Measurements from ENCODE around the gene PGR.

PGR gene

DNA sequence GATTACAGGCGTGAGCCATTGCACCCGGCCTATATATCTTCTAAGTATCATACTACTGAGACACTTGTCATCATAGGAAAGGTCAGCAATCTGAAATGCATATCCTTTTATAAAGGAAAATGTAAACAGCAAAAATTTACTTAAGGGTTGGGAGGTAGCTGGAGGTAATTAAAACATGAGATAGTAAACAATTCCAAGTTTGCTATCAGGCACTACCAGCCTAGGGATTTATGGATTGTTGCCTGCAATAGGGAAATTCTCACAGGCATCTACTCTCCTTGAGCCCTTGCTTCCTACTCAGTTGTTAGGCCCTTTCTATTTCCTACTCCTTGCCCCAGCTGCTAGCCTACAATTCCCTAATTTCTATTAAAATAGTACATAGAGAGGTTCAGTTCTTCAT is 16.1 kb downstream of the PGR start:
- H3K27me3 ChIP-seq (ENCODE audit: insufficient read depth, low read length), result no peaks in the 10 kb centered on the region
- no peak overlapping the region for H3K4ac ChIP-seq (ENCODE audit: low read depth, low read length)
- H3K4me3 ChIP-seq (ENCODE audit: low read depth, low read length), result no peak overlapping the region
- no peak overlapping the region for H3K9ac ChIP-seq (ENCODE audit: low read length)
- H3K79me2 ChIP-seq (ENCODE audit: control insufficient read depth, insufficient read depth, low read length, poor library complexity), result no peaks in the 10 kb centered on the region
- no peak overlapping the region for H2BK5ac ChIP-seq (ENCODE audit: low read depth, low read length, poor library complexity)
- no peak overlapping the region for H3K23ac ChIP-seq (ENCODE audit: low read length)
- DNase-seq, result no peak
- H3K27ac ChIP-seq (ENCODE audit: low read depth, low read length), result no peak overlapping the region
- H3K36me3 ChIP-seq (ENCODE audit: control insufficient read depth in 1 of 2, insufficient read depth in 2 of 2, low read length in 2 of 2), result no peaks in the 10 kb centered on the region
- H3K4me2 ChIP-seq (ENCODE audit: low read length), result no peak overlapping the region
- no peak overlapping the region for H2BK12ac ChIP-seq (ENCODE audit: low read length)
- H3K4me1 ChIP-seq (ENCODE audit: control insufficient read depth in 1 of 2, insufficient read depth in 2 of 2, low read length in 2 of 2), result no peaks in the 10 kb centered on the region
- no CpG with 5 or more reads among the region's 2 CpGs for WGBS (ENCODE audit: extremely low coverage, insufficient coverage, insufficient read length)
- no peak overlapping the region for H2AFZ ChIP-seq (ENCODE audit: insufficient read depth, low read length, poor library complexity)
- no peaks in the 10 kb centered on the region for H3K9me3 ChIP-seq (ENCODE audit: insufficient read depth, low read depth, low read length)
- no peak overlapping the region for H2BK120ac ChIP-seq (ENCODE audit: insufficient read depth, low read length, poor library complexity)
- H3K18ac ChIP-seq (ENCODE audit: low read length), result no peak overlapping the region
- H4K8ac ChIP-seq (ENCODE audit: low read depth, low read length), result no peak overlapping the region
- no peak overlapping the region for H3K14ac ChIP-seq (ENCODE audit: low read length)
- H2AK5ac ChIP-seq (ENCODE audit: low read length), result no peak overlapping the region
- no peak overlapping the region for H4K12ac ChIP-seq (ENCODE audit: low read depth, low read length)
- H3K79me1 ChIP-seq (ENCODE audit: low read length), result no peaks in the 10 kb centered on the region
- no peak overlapping the region for H4K91ac ChIP-seq (ENCODE audit: low read depth, low read length)

DNA sequence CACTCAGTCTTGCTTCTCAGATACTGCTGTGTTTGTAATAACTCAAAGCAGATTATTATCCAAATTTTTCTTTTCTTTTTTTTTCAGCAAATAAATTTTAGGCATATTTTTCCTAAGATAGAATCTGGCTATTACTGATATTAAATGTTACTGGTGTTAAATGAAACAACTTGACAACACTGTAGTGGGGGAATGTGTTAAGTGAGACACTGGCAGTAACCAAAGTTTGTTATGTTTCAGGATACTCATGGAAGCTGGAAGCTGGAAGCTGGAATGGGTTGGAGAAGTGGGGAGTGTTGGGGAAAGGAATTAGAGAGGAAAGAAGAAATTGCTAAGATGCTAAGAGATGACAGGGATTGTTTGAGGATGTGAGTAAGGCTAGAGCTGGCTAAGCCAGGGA is 24.9 kb downstream of the PGR start:
- no peak overlapping the region for H4K91ac ChIP-seq (ENCODE audit: low read depth, low read length)
- no peak overlapping the region for H3K4ac ChIP-seq (ENCODE audit: low read depth, low read length)
- H3K9me3 ChIP-seq (ENCODE audit: insufficient read depth, low read depth, low read length), result no peaks in the 10 kb centered on the region
- H3K9ac ChIP-seq (ENCODE audit: low read length), result no peak overlapping the region
- no peak overlapping the region for H4K12ac ChIP-seq (ENCODE audit: low read depth, low read length)
- no peak overlapping the region for H4K8ac ChIP-seq (ENCODE audit: low read depth, low read length)
- no peak overlapping the region for H3K23ac ChIP-seq (ENCODE audit: low read length)
- no peaks in the 10 kb centered on the region for H3K27me3 ChIP-seq (ENCODE audit: insufficient read depth, low read length)
- H3K4me2 ChIP-seq (ENCODE audit: low read length), result no peak overlapping the region
- H2AFZ ChIP-seq (ENCODE audit: insufficient read depth, low read length, poor library complexity), result no peak overlapping the region
- H3K4me3 ChIP-seq (ENCODE audit: low read depth, low read length), result no peak overlapping the region
- H3K27ac ChIP-seq (ENCODE audit: low read depth, low read length), result no peak overlapping the region
- no peak overlapping the region for H2BK5ac ChIP-seq (ENCODE audit: low read depth, low read length, poor library complexity)
- DNase-seq, result no peak
- no peaks in the 10 kb centered on the region for H3K79me1 ChIP-seq (ENCODE audit: low read length)
- no peaks in the 10 kb centered on the region for H3K4me1 ChIP-seq (ENCODE audit: control insufficient read depth in 1 of 2, insufficient read depth in 2 of 2, low read length in 2 of 2)
- H3K79me2 ChIP-seq (ENCODE audit: control insufficient read depth, insufficient read depth, low read length, poor library complexity), result no peaks in the 10 kb centered on the region
- no peaks in the 10 kb centered on the region for H3K36me3 ChIP-seq (ENCODE audit: control insufficient read depth in 1 of 2, insufficient read depth in 2 of 2, low read length in 2 of 2)
- H3K14ac ChIP-seq (ENCODE audit: low read length), result no peak overlapping the region
- no peak overlapping the region for H2BK120ac ChIP-seq (ENCODE audit: insufficient read depth, low read length, poor library complexity)
- no peak overlapping the region for H2AK5ac ChIP-seq (ENCODE audit: low read length)
- H3K18ac ChIP-seq (ENCODE audit: low read length), result no peak overlapping the region
- no peak overlapping the region for H2BK12ac ChIP-seq (ENCODE audit: low read length)

DNA sequence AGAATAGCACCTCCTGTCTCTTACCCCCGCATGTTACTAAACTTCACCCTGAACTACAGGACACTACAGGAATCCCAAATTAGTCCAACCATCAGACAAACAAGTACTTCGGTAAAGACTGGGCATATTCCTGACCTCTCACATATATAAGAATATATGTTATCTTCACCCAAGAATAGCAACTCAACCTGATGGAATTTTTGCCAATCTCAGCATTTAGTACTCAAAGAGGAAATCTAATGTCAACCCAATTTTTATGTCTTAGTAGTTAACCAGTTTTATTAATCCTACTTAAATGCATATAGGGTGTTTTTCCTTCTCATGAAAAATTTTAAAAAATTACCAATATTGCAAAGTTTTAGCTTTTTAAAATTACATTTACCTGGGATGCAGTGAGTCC is 26.2 kb downstream of the PGR start:
- no peak for DNase-seq
- Histone ChIP-seq H3K27me3 (ENCODE audit: insufficient read depth, low read length) (no peaks in the 10 kb centered on the region), H3K4me2 (ENCODE audit: low read length) (no peak overlapping the region), H3K4me3 (ENCODE audit: low read depth, low read length) (no peak overlapping the region), H3K79me2 (ENCODE audit: control insufficient read depth, insufficient read depth, low read length, poor library complexity) (no peaks in the 10 kb centered on the region), H3K23ac (ENCODE audit: low read length) (no peak overlapping the region), H4K91ac (ENCODE audit: low read depth, low read length) (no peak overlapping the region), H3K36me3 (ENCODE audit: control insufficient read depth in 1 of 2, insufficient read depth in 2 of 2, low read length in 2 of 2) (no peaks in the 10 kb centered on the region), H3K4ac (ENCODE audit: low read depth, low read length) (no peak overlapping the region), H2BK12ac (ENCODE audit: low read length) (no peak overlapping the region), H3K14ac (ENCODE audit: low read length) (no peak overlapping the region), H4K8ac (ENCODE audit: low read depth, low read length) (no peak overlapping the region), H2AFZ (ENCODE audit: insufficient read depth, low read length, poor library complexity) (no peak overlapping the region), H3K79me1 (ENCODE audit: low read length) (no peaks in the 10 kb centered on the region), H3K18ac (ENCODE audit: low read length) (no peak overlapping the region), H2BK5ac (ENCODE audit: low read depth, low read length, poor library complexity) (no peak overlapping the region), H3K9me3 (ENCODE audit: insufficient read depth, low read depth, low read length) (no peaks in the 10 kb centered on the region), H2BK120ac (ENCODE audit: insufficient read depth, low read length, poor library complexity) (no peak overlapping the region), H3K9ac (ENCODE audit: low read length) (no peak overlapping the region), H2AK5ac (ENCODE audit: low read length) (no peak overlapping the region), H3K4me1 (ENCODE audit: control insufficient read depth in 1 of 2, insufficient read depth in 2 of 2, low read length in 2 of 2) (no peaks in the 10 kb centered on the region), H3K27ac (ENCODE audit: low read depth, low read length) (no peak overlapping the region), H4K12ac (ENCODE audit: low read depth, low read length) (no peak overlapping the region)
- no CpG with 5 or more reads among the region's 2 CpGs for WGBS (ENCODE audit: extremely low coverage, insufficient coverage, insufficient read length)

DNA sequence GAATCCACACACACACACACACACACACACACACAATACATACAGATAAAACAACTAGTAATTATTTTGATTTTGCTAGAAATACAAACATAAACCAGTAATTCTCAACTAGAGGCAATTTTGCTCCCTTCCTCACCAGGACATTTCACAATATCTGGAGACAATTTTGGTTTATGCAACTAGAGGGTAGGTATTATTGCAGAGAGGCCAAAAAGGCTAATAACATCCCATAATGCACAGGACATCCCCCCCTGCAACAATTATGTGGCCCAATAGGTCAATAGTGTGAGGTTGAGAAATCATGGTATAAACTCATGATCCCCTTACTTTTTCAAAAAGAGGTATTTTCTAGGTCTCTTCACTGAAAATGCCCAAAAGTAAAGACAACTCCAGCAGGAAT is 29.0 kb downstream of the PGR start:
- H3K9me3 ChIP-seq (ENCODE audit: insufficient read depth, low read depth, low read length), result no peaks in the 10 kb centered on the region
- H3K4ac ChIP-seq (ENCODE audit: low read depth, low read length), result no peak overlapping the region
- no peak overlapping the region for H2BK12ac ChIP-seq (ENCODE audit: low read length)
- no peaks in the 10 kb centered on the region for H3K27me3 ChIP-seq (ENCODE audit: insufficient read depth, low read length)
- no peak overlapping the region for H2AFZ ChIP-seq (ENCODE audit: insufficient read depth, low read length, poor library complexity)
- H4K8ac ChIP-seq (ENCODE audit: low read depth, low read length), result no peak overlapping the region
- H3K79me2 ChIP-seq (ENCODE audit: control insufficient read depth, insufficient read depth, low read length, poor library complexity), result no peaks in the 10 kb centered on the region
- no peak overlapping the region for H4K12ac ChIP-seq (ENCODE audit: low read depth, low read length)
- H3K14ac ChIP-seq (ENCODE audit: low read length), result no peak overlapping the region
- no peak overlapping the region for H3K9ac ChIP-seq (ENCODE audit: low read length)
- H3K4me2 ChIP-seq (ENCODE audit: low read length), result no peak overlapping the region
- H3K27ac ChIP-seq (ENCODE audit: low read depth, low read length), result no peak overlapping the region
- no peak overlapping the region for H3K4me3 ChIP-seq (ENCODE audit: low read depth, low read length)
- no peak overlapping the region for H2AK5ac ChIP-seq (ENCODE audit: low read length)
- H3K79me1 ChIP-seq (ENCODE audit: low read length), result no peaks in the 10 kb centered on the region
- no peak overlapping the region for H3K18ac ChIP-seq (ENCODE audit: low read length)
- H2BK120ac ChIP-seq (ENCODE audit: insufficient read depth, low read length, poor library complexity), result no peak overlapping the region
- DNase-seq, result no peak
- no peaks in the 10 kb centered on the region for H3K36me3 ChIP-seq (ENCODE audit: control insufficient read depth in 1 of 2, insufficient read depth in 2 of 2, low read length in 2 of 2)
- H2BK5ac ChIP-seq (ENCODE audit: low read depth, low read length, poor library complexity), result no peak overlapping the region
- H3K4me1 ChIP-seq (ENCODE audit: control insufficient read depth in 1 of 2, insufficient read depth in 2 of 2, low read length in 2 of 2), result no peaks in the 10 kb centered on the region
- H3K23ac ChIP-seq (ENCODE audit: low read length), result no peak overlapping the region
- H4K91ac ChIP-seq (ENCODE audit: low read depth, low read length), result no peak overlapping the region
